ENCODE data around the gene SFT2D1.
A peak's percentile ranks its signal among the peaks of the same experiment; 100 is the strongest.

Gene SFT2D1

DNA sequence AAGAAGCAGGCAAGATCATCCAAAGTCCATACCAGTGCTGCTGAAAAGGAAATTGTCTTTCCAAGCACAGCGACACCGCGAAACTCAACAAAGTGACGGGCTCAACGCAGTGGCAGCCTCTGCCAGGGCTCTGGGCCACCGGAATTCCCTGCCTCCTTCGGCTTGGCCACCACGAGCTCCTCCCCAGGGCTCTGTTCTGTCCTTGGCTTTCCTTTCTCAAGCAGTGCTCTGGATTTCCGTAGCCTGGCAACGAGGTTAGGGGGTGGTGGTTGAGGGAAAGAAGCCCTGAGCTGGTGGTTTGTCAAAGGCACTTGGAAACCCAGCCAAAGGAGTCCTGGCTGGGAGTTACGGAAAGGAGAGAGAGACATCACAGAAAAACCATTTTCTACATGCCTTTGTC, 65.3 kb downstream of the SFT2D1 start:
- no peak overlapping the region for H3K4me3 ChIP-seq (ENCODE audit: low read depth, low read length)
- peaks cover 2% of the 10 kb centered on the region for H3K27me3 ChIP-seq (replicated peaks)
- H3K27ac ChIP-seq: no peak overlapping the region
- H3K36me3 ChIP-seq (replicated peaks): no peaks in the 10 kb centered on the region
- in situ Hi-C loops (cut with HindIII; ENCODE audit: low pct_ligation_motif_present, low sequenced_read_pairs): loop anchor here (25.0 kb wide), 1 partner anchor 110 kb away; the partner anchor contains the start of gene MPC1
- TF ChIP-seq, protein P1, sequence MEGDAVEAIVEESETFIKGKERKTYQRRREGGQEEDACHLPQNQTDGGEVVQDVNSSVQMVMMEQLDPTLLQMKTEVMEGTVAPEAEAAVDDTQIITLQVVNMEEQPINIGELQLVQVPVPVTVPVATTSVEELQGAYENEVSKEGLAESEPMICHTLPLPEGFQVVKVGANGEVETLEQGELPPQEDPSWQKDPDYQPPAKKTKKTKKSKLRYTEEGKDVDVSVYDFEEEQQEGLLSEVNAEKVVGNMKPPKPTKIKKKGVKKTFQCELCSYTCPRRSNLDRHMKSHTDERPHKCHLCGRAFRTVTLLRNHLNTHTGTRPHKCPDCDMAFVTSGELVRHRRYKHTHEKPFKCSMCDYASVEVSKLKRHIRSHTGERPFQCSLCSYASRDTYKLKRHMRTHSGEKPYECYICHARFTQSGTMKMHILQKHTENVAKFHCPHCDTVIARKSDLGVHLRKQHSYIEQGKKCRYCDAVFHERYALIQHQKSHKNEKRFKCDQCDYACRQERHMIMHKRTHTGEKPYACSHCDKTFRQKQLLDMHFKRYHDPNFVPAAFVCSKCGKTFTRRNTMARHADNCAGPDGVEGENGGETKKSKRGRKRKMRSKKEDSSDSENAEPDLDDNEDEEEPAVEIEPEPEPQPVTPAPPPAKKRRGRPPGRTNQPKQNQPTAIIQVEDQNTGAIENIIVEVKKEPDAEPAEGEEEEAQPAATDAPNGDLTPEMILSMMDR (IDR thresholded peaks at IDR 0.05; ENCODE audit: low read depth, low read length, missing control alignments): no peak
- no peak for DNase-seq

DNA sequence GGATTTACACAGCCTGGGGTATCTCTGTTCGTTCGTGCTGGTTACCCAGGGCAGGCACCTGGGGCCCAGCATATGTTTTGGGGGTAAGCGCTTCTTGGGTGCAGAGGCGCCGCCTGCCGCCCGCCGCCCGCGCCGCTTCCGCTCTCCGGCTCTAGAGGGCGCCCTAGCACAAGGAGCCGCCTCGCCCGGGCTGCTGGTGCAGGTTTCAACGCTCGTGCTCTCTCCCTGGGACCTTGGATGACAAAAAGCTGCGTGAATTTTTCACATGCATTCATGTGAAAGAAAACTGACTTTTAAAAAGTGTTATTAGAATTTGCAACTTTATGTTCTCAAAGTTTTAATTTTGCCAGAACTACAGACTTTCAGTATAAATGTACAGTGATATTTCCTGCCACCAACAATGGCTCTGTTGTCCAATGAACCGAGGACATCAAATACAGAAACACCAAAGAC, 66.6 kb downstream of the SFT2D1 start:
- in situ Hi-C loops (cut with HindIII; ENCODE audit: low pct_ligation_motif_present, low sequenced_read_pairs): loop anchor here (25.0 kb wide), 1 partner anchor 112 kb away; the partner anchor contains the start of gene MPC1
- H3K27me3 ChIP-seq (replicated peaks): no peaks in the 10 kb centered on the region
- no peaks in the 10 kb centered on the region for H3K36me3 ChIP-seq (replicated peaks)
- no peak overlapping the region for H3K4me3 ChIP-seq (ENCODE audit: low read depth, low read length)
- TF ChIP-seq, protein P1 (IDR thresholded peaks at IDR 0.05; ENCODE audit: low read depth, low read length, missing control alignments): peak; percentile 91
- peak; percentile 44 for DNase-seq
- H3K27ac ChIP-seq: no peak overlapping the region

DNA sequence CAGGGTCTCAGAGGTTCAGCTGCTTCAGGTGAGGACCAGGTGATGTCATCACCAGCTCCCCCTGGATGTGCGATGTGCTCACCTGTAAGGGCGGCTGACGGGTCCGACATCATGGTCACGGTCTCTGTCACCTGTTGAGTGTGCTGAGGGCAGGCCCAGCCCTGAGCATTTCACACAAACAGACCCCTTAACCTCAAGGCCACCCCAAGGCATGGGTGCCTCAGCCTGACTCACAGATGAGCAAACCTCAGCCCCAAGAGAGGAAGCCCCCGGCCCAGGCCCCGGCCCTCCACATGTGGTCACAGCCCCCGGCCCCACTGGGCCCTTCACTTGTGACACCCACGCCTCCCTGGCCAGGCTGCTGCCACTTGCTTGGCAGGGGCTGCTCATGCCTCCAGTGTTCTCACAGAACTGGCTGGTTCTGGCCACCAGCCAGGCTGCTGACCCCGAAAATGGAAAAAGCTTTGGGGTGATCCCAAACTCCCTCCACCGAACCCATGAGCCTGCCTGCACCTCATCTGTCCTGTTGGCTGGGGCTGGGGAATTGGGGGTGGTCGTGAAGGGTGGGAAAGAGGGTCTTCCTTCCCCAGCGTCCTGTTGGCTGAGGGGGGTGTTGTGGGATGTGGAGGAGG, 67.5 kb downstream of the SFT2D1 start:
- in situ Hi-C loops (cut with HindIII; ENCODE audit: low pct_ligation_motif_present, low sequenced_read_pairs): loop anchor here (25.0 kb wide), 1 partner anchor 112 kb away; the partner anchor contains the start of gene MPC1
- TF ChIP-seq, protein P1 (IDR thresholded peaks at IDR 0.05; ENCODE audit: low read depth, low read length, missing control alignments): no peak
- H3K27ac ChIP-seq: no peak overlapping the region
- H3K27me3 ChIP-seq (replicated peaks): no peaks in the 10 kb centered on the region
- no peaks in the 10 kb centered on the region for H3K36me3 ChIP-seq (replicated peaks)
- no peak for DNase-seq
- no peak overlapping the region for H3K4me3 ChIP-seq (ENCODE audit: low read depth, low read length)

DNA sequence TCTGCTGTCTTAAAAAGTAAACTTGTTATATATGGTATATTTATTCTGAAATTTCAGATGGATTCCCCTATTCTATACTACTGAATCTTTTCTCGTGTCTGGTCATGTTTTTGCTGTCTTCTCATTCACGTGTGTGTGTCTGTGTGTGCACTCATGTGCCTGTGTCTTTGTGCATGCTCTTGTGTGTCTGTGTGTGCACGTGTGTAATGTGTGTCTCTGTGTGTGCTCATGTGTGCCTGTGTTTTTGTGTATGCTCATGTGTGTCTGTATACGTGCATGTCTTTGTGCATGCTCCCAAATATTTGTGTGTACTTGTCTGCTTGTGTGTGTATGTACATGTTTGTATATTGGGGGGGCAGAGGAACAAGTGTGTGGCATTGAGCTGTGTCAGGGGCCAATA, 68.2 kb downstream of the SFT2D1 start:
- DNase-seq: no peak
- TF ChIP-seq, protein P1 (IDR thresholded peaks at IDR 0.05; ENCODE audit: low read depth, low read length, missing control alignments): no peak
- no peak overlapping the region for H3K4me3 ChIP-seq (ENCODE audit: low read depth, low read length)
- in situ Hi-C loops (cut with HindIII; ENCODE audit: low pct_ligation_motif_present, low sequenced_read_pairs): no loop called here
- H3K36me3 ChIP-seq (replicated peaks): no peaks in the 10 kb centered on the region
- H3K27ac ChIP-seq: no peak overlapping the region
- no peaks in the 10 kb centered on the region for H3K27me3 ChIP-seq (replicated peaks)

DNA sequence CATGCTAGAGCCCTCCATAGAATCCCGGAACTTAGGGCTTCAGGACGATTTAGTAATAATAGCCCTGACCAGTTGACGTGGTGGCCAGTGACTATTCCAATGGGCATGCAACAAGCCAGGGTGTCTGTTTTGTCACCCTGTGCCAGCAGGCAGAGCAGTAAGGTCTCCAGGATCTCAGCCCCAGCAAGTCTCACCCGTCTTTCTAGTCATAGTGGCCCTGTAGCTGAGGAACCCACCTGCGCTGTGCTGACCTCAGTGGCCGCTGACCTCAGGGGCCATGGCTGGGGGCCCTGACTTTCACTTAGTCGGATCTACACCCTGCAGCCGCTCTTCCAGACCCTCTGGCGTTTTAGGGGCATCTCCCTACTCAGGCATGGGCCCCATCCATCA, 71.0 kb downstream of the SFT2D1 start:
- in situ Hi-C loops (cut with HindIII; ENCODE audit: low pct_ligation_motif_present, low sequenced_read_pairs): no loop called here
- no peak overlapping the region for H3K27ac ChIP-seq
- TF ChIP-seq, protein P1 (IDR thresholded peaks at IDR 0.05; ENCODE audit: low read depth, low read length, missing control alignments): no peak

More for the DNA sequence above, 71.0 kb downstream of the SFT2D1 start:
- Histone ChIP-seq H3K27me3 (replicated peaks) (peaks cover 3% of the 10 kb centered on the region), H3K4me3 (ENCODE audit: low read depth, low read length) (no peak overlapping the region), H3K36me3 (replicated peaks) (no peaks in the 10 kb centered on the region)
- DNase-seq: no peak

Data from brain microvascular endothelial cell (primary cell).